ENCODE data around the gene MEGF11. TPM values are rescaled to one million over a fixed set of nuclear protein-coding genes. Genes with fewer than 3 reads are reported as not detected.

The MEGF11 gene
- total and polyA plus RNA-seq, 2 donors (not counting 1 experiment from before 2014, with no cell fraction given) = under 0.01 TPM; not detected in 1

GRCh38 chr15:65939901-65940617 is 313.5 kb downstream of the MEGF11 start:
- H3K9ac ChIP-seq (ENCODE audit: insufficient read depth, low read length) = no peak overlapping the region
- peak; percentile 51 to 96 for DNase-seq (ENCODE audit: low read depth in 2 of 2)
- no peaks in the 10 kb centered on the region for H3K79me2 ChIP-seq (ENCODE audit: control insufficient read depth, insufficient read depth, low read length)

GRCh38 chr15:65938604-65939003 is 314.9 kb downstream of the MEGF11 start:
- H3K4me1 ChIP-seq (ENCODE audit: control insufficient read depth, extremely low read depth, insufficient read depth, low read length) = peaks cover 10% of the 10 kb centered on the region
- H3K4me3 ChIP-seq (replicated peaks in 1 of 4; ENCODE audit: control extremely low read depth in 1 of 4, insufficient read depth in 1 of 4, low read depth in 3 of 4, low read length in 4 of 4) = no peak overlapping the region
- H2AFZ ChIP-seq (ENCODE audit: low read length) = no peak overlapping the region
- no peaks in the 10 kb centered on the region for H3K9me3 ChIP-seq (ENCODE audit: control insufficient read depth, insufficient read depth, low read depth, low read length)
- DNase-seq (ENCODE audit: low read depth in 2 of 2) = no peak
- no peaks in the 10 kb centered on the region for H4K20me1 ChIP-seq (ENCODE audit: control insufficient read depth, extremely low read depth, insufficient read depth, low read length)
- H3K4me2 ChIP-seq (ENCODE audit: extremely low read depth, insufficient read depth, low read length) = no peak overlapping the region
- no peaks in the 10 kb centered on the region for H3K27me3 ChIP-seq (ENCODE audit: control insufficient read depth, insufficient read depth, low read length)
- no peaks in the 10 kb centered on the region for H3K36me3 ChIP-seq (ENCODE audit: control insufficient read depth, insufficient read depth, low read length)
- H3K27ac ChIP-seq (ENCODE audit: insufficient read depth, low read length) = no peak overlapping the region
- H3K79me2 ChIP-seq (ENCODE audit: control insufficient read depth, insufficient read depth, low read length) = no peaks in the 10 kb centered on the region
- TF ChIP-seq CTCF (conservative IDR thresholded peaks at IDR 0.05 in 1 of 2, IDR thresholded peaks at IDR 0.05 in 1 of 2; ENCODE audit: low read depth in 1 of 2, low read length in 2 of 2) = no peak
- TF ChIP-seq EZH2 (IDR thresholded peaks at IDR 0.05; ENCODE audit: low read length, missing control alignments) = no peak
- H3K9ac ChIP-seq (ENCODE audit: insufficient read depth, low read length) = no peak overlapping the region

More at GRCh38 chr15:65939901-65940617, 313.5 kb downstream of the MEGF11 start:
- no peak overlapping the region for H3K27ac ChIP-seq (ENCODE audit: insufficient read depth, low read length)
- no peaks in the 10 kb centered on the region for H3K36me3 ChIP-seq (ENCODE audit: control insufficient read depth, insufficient read depth, low read length)
- no peak overlapping the region for H3K4me2 ChIP-seq (ENCODE audit: extremely low read depth, insufficient read depth, low read length)
- no peak for TF ChIP-seq CTCF (conservative IDR thresholded peaks at IDR 0.05 in 1 of 2, IDR thresholded peaks at IDR 0.05 in 1 of 2; ENCODE audit: low read depth in 1 of 2, low read length in 2 of 2)
- TF ChIP-seq EZH2 (IDR thresholded peaks at IDR 0.05; ENCODE audit: low read length, missing control alignments) = no peak
- no peak overlapping the region for H3K4me3 ChIP-seq (replicated peaks in 1 of 4; ENCODE audit: control extremely low read depth in 1 of 4, insufficient read depth in 1 of 4, low read depth in 3 of 4, low read length in 4 of 4)
- H2AFZ ChIP-seq (ENCODE audit: low read length) = no peak overlapping the region
- no peaks in the 10 kb centered on the region for H3K27me3 ChIP-seq (ENCODE audit: control insufficient read depth, insufficient read depth, low read length)
- H3K9me3 ChIP-seq (ENCODE audit: control insufficient read depth, insufficient read depth, low read depth, low read length) = no peaks in the 10 kb centered on the region
- peaks cover 10% of the 10 kb centered on the region for H3K4me1 ChIP-seq (ENCODE audit: control insufficient read depth, extremely low read depth, insufficient read depth, low read length)
- H4K20me1 ChIP-seq (ENCODE audit: control insufficient read depth, extremely low read depth, insufficient read depth, low read length) = no peaks in the 10 kb centered on the region

- Histone ChIP-seq H3K4me2 (ENCODE audit: extremely low read depth, insufficient read depth, low read length) (no peak overlapping the region), H3K79me2 (ENCODE audit: control insufficient read depth, insufficient read depth, low read length) (no peaks in the 10 kb centered on the region), H3K27me3 (ENCODE audit: control insufficient read depth, insufficient read depth, low read length) (no peaks in the 10 kb centered on the region), H2AFZ (ENCODE audit: low read length) (no peak overlapping the region), H3K27ac (ENCODE audit: insufficient read depth, low read length) (no peak overlapping the region), H3K4me3 (replicated peaks in 1 of 4; ENCODE audit: control extremely low read depth in 1 of 4, insufficient read depth in 1 of 4, low read depth in 3 of 4, low read length in 4 of 4) (no peak overlapping the region), H4K20me1 (ENCODE audit: control insufficient read depth, extremely low read depth, insufficient read depth, low read length) (no peaks in the 10 kb centered on the region), H3K36me3 (ENCODE audit: control insufficient read depth, insufficient read depth, low read length) (no peaks in the 10 kb centered on the region), H3K9me3 (ENCODE audit: control insufficient read depth, insufficient read depth, low read depth, low read length) (no peaks in the 10 kb centered on the region), H3K4me1 (ENCODE audit: control insufficient read depth, extremely low read depth, insufficient read depth, low read length) (peaks cover 10% of the 10 kb centered on the region), H3K9ac (ENCODE audit: insufficient read depth, low read length) (no peak overlapping the region)
- no peak for TF ChIP-seq EZH2 (IDR thresholded peaks at IDR 0.05; ENCODE audit: low read length, missing control alignments)
- no peak for TF ChIP-seq CTCF (conservative IDR thresholded peaks at IDR 0.05 in 1 of 2, IDR thresholded peaks at IDR 0.05 in 1 of 2; ENCODE audit: low read depth in 1 of 2, low read length in 2 of 2)
- peak in 1 of 2 donors; percentile 38 for DNase-seq (ENCODE audit: low read depth in 2 of 2)
Measured at GRCh38 chr15:65937476-65937875, 316.1 kb downstream of the MEGF11 start.
